GM21529 (cell line): ENCODE results near the gene SLC35F6.
"Not testable (repeated sequence)": the region's sequence is repeated elsewhere in the genome, so short reads cannot be mapped to it uniquely, and the experiment has no call there.

Experiments used
- ATAC-seq: cut with Tn5 transposase; IDR thresholded peaks from one replicate; pipeline ENCODE4 v1.9.1; 2021; ENCODE audit not compliant: unreplicated experiment

Gene SLC35F6

GRCh38 chr2:26730549-26731344 is 33.3 kb upstream of the SLC35F6 start:
- ATAC-seq: no peak

- ATAC-seq: no peak
Measured at GRCh38 chr2:26731714-26732113, 32.4 kb upstream of the SLC35F6 start.

DNA sequence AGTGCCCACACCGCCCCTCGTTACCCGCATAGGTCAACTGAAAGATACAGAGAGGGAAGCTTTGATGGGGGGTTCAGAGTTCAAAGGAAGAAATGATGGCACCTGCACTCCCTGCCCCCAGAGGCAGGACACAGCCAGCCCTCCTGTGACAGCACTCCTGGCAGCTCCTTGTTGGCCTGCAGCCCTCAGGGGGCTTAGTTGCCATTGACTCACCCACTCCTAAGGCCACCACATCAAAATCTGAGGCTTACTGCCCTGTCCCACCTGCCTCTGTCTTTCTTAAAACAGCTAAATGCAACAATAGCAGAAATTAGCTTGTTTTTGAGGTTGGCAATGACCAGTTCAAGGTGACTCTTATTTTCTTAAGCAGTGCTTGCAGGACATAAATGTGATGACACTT is 31.6 kb upstream of the SLC35F6 start:
- no peak for ATAC-seq

DNA sequence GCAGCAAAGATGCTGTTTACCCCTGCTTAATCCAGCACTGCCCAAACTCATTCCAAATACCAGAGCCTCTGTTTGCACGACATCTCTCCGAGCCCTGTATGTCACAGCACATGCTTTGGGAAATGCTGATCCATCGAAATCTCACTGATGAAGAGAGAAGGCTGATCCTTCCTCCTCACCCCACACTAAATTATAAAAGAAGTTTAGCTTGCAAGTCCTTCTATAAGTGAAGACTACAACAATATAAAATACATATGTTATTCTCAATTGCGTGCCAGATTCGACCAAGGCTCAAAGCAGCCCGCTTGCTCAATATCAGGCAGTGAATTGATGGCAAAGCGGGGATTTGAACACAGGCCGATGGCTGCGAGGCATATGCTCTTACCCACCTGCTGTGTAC is 30.7 kb upstream of the SLC35F6 start:
- ATAC-seq: no peak

DNA sequence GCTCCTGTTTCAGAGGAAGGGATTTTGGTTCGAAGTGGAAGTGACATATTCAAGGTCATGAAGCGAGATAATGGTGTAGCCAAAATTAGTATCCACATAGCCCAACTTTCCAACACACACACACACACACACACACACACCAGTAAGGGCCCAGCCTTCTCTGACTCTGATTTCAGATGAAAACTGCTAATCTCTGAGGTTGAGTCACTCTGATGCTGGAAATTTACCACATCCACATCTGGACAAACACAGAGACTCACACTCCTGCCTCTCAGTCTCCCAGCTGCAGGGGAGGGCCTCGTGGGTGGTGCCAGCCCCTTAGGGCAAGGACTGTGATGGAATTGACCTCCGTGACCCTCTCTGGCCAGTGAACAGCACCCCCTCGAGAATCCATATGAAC is 29.0 kb upstream of the SLC35F6 start:
- no peak for ATAC-seq

DNA sequence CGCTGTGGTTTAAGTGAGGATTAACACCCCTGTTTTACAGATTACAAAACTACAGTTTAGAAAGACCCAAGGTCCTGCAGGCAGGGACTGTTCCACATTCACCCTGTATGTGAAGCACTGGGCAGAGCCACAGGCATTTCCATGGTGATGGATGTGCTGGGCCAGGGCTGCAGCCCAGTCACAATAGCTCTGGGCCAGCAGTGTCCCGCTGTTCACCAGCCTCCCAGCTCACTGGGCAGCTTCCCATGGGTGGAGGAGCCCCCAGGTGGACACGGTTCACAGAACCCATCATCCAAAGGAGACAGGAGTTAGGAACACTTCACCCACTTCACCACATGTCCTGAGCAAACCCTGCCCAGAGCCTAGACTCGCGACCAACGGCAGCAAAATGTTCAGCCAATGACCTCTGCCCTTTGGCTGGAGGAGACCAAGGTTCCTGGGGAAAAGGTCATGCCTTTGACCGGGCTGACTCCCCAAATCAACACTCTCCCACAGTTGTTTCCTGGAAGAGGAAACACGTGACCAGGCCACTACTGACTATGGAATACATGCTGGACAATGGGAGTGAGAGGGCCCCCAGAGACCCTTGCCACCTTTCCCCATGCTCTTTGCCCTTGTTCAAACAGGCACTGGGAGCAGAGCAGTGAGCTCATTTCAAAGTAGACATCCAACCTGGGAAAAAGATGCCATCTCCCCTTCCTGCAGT is 28.0 kb upstream of the SLC35F6 start:
- no peak for ATAC-seq

GRCh38 chr2:26737221-26737620 is 26.9 kb upstream of the SLC35F6 start:
- ATAC-seq: no peak

GRCh38 chr2:26738481-26738880 is 25.6 kb upstream of the SLC35F6 start:
- ATAC-seq: no peak

DNA sequence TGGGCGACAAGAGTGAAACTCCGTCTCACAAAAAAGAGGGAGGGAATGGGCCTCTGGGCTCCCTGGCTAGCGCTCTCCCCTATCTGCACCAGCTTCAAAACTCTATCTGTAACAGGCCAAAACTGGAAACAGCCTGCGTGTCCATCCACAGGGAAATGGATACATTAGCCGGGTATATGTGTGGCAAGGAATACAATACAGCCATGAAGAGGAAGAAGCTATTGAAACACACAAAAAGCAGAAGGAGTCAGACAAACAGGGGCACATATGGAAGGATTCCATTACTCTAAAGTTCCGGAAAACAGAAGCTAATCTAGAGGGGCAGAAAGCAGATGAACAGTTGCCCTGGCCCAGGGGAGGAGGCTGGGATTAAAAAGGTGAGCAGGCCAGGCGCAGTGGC is 24.6 kb upstream of the SLC35F6 start:
- no peak for ATAC-seq

GRCh38 chr2:26740346-26740745 is 23.7 kb upstream of the SLC35F6 start:
- ATAC-seq: no peak

GRCh38 chr2:26740890-26741302 is 23.2 kb upstream of the SLC35F6 start:
- ATAC-seq: no peak

GRCh38 chr2:26742048-26742770 is 21.9 kb upstream of the SLC35F6 start:
- ATAC-seq: no peak

GRCh38 chr2:26743852-26744251 is 20.2 kb upstream of the SLC35F6 start:
- ATAC-seq: no peak

DNA sequence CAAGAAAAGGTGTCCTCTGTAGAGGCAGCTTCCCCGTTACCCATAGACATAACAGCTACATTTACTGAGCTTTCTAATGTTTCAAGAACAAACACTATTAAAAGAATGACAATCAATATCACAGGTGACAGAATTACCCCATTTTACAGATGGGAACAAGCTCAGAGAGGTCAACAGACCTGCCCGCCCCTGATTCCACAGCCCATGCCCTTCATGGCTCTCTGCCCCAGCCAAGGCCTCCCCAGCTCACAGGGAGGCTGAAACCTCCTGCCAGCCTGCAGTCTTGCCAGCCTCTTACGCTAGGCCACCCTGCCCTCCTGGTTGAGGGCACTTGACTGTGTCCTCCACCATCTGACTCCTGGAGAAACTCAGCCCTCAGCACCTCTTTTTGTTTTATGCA is 19.1 kb upstream of the SLC35F6 start:
- ATAC-seq: no peak

DNA sequence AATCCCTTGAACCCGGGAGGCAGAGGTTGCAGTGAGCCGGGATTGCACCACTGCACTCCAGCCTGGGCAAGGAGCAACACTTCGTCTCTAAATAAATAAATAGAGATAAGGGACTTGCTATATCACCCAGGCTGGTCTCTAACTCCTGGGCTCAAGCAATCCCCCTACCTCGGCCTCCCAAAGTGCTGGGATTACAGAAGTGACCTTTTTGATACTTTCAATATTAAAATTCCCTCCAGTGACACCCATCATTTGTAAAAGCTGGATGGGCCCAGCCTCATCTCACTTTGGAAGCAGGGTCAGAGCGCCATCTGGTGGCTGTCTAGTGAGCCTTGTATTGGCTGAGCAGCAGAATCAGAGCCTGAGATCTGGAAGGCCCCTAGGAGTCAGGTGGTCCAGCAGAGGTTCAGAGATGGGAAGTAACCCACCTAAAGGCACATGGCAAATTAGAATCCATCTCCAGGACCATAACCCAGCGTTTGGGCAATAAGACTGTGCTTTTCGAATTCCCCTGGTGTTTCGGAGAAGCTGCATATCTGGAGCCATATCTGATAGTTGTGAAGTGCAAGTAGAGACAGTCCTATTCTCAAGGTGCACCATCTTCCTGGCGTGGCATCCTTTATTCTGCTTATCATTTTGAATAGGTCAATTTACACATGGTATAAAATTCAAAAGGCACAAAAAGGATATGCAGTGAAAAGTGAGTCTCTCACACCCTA is 18.3 kb upstream of the SLC35F6 start:
- ATAC-seq: no peak

DNA sequence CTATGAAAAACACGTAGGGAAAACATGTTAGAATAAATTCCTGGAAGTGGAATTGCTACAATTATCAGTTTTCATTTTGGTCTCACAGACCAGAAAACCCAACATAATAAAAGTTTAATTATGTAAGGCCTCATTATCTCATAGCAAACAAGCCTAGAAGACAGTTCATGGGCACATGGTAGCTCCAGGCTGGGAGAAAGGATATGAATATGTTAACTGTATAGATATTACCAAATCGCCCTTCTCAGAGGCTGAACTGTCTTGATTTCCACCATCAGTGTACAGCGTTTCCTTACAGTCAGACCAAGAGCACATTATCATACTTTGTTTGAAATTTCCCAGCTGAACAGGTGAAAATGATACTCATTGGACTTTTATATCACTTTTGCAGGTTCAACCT is 17.1 kb upstream of the SLC35F6 start:
- ATAC-seq: no peak

DNA sequence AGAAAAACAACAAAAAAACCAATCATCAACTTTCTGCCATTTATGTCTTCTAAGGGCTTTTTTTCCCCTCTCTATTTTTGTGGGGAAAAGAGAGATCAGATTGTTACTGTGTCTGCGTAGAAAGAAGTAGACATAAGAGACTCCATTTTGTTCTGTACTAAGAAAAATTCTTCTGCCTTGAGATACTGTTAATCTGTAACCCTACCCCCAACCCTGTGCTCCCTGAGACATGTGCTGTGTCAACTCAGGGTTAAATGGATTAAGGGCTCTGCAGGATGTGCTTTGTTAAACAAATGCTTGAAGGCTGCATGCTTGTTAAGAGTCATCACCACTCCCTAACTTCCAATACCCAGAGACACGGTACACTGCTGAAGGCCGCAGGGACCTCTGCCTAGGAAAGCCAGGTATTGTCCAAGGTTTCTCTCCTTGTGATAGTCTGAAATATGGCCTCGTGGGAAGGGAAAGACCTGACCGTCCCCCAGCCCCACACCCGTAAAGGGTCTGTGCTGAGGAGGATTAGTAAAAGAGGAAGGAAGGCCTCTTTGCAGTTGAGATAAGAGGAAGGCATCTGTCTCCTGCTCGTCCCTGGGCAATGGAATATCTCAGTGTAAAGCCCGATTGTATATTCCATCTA is 14.2 kb upstream of the SLC35F6 start:
- not testable (repeated sequence) for ATAC-seq

GRCh38 chr2:26750467-26750866 is 13.6 kb upstream of the SLC35F6 start:
- not testable (repeated sequence) for ATAC-seq

DNA sequence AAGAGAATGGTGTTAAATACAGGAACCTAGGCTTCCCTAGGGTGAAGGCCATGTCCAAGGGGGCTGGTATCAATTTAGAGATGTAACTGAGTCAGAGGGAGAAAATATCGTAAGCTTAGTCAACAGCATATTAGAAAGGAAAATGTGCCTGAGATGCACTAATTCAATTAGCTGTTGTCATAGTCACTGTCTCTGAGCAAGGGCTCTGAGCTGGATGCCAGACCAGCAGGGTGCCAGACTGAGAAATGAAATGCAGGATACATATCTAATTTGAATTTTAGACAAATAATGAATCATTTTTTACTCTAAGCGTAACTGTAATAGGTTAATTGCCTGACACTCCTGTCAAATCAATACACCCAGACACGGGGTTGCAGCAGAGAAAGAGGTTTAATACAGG is 11.4 kb upstream of the SLC35F6 start:
- no peak for ATAC-seq

DNA sequence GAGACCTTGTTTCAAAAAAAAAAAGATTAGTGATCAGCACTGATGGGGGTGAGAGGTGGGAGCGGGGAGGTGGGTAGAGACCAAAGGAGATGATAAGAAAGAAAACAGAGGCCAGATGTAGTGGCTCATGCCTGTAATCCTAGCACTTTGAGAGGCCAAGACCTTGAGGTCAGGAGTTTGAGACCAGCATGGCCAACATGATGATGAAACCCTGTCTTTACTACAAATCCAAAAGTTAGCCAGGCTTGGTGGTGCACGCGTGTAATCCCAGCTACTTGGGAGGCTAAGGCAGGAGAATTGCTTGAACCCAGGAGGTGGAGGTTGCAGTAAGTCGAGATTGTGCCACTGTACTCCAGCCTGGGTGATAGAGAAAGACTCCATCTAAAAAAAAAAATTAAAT is 9.5 kb upstream of the SLC35F6 start:
- ATAC-seq: no peak
